Right atrium auricular region (tissue), 2 donors: Measurements from ENCODE around the gene GDAP2. TPM values are rescaled to one million over a fixed set of nuclear protein-coding genes. Genes with fewer than 3 reads are reported as not detected.

Experiments used
- DNase-seq: peaks from one replicate; pipeline ENCODE4 v3.0.0-alpha.2; 2019; ENCODE audit warnings: low spot score
- H3K27ac ChIP-seq, 2 donors: fragments of 200-600 bp; sonication (generic); 1 replicate in 1 of 2; 2 replicates in 1 of 2; pipeline ENCODE4 v1.5.1; 2016 to 2019
- H3K27me3 ChIP-seq, 2 donors: fragments of 200-600 bp; sonication (generic); one replicate each; pipeline versions ENCODE4 v1.5.1 to v1.6.0; 2017 to 2019
- H3K36me3 ChIP-seq: fragments of 200-600 bp; sonication (generic); one replicate; pipeline ENCODE4 v1.5.1; 2016
- H3K4me1 ChIP-seq, 2 donors: fragments of 200-600 bp; sonication (generic); one replicate each; pipeline versions ENCODE4 v1.5.1 to v1.6.0; 2017 to 2019
- H3K4me3 ChIP-seq, 2 donors: fragments of 200-600 bp; sonication (generic); 1 replicate in 1 of 2; 2 replicates in 1 of 2; pipeline ENCODE4 v1.5.1; 2017 to 2019; ENCODE audit warnings: mild to moderate bottlenecking in 1 of 2, moderate library complexity in 1 of 2
- H3K9me3 ChIP-seq, 2 donors: fragments of 200-600 bp; sonication (generic); one replicate each; pipeline ENCODE4 v1.5.1; 2019
- CTCF ChIP-seq, 2 donors: fragments of 200-600 bp; sonication (generic); IDR thresholded peaks; one replicate each; pipeline ENCODE4 v1.5.1; 2019; ENCODE audit warnings: antibody characterized with exemption in 2 of 2
- total RNA-seq, 2 donors: library from RNA; depleted of rRNA; stranded (reverse); fragments of >200 nt; gene quantifications; one replicate each; pipeline ENCODE4 v1.1.0, GENCODE V29; 2016

GDAP2 gene
- total RNA-seq: 10 to 100 TPM; 13.2 to 13.4 TPM

- peak; percentile 97 for DNase-seq
- Histone ChIP-seq H3K4me1 (peaks cover 0 to 32% of the 10 kb centered on the region in 2 donors), H3K9me3 (no peaks in the 10 kb centered on the region), H3K4me3 (peak within 1 kb of the TSS; percentile 83 to 89), H3K27ac (peak within 1 kb of the TSS; percentile 80 to 83), H3K36me3 (peaks cover 5% of the 10 kb centered on the region), H3K27me3 (no peaks in the 10 kb centered on the region)
- no peak for TF ChIP-seq CTCF (IDR thresholded peaks at IDR 0.05)
These were observed at the start of gene GDAP2, which contains the start of gene WDR3 for GRCh38 chr1:117929343-117930172. Gene GDAP2 (minus strand): TSS chr1:117929621. CDS start chr1:117920357, 9,264 bp downstream. Gene WDR3 (plus strand): TSS chr1:117929739. CDS start chr1:117933320, 3,581 bp downstream.

DNA sequence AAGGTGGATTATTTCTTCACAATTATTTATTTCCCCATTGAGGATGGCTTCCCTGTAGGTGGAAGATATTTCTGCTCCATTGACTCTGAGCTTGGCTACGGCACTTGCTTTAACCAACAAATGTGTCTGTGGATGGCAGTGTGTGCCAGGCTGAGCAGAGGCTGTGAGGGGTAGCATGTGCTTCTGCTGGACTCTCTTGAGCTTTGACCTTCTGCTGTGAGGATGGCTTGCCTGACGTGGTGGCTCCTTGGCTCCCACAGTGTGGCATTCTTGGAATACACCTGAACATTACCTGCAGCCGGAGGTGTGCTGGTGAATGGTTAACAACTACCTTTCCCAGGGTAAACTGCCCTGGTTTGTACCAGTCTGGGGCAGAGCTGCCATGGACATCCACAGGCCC, 47.0 kb upstream of the GDAP2 start:
- Histone ChIP-seq H3K36me3 (no peaks in the 10 kb centered on the region), H3K9me3 (no peaks in the 10 kb centered on the region), H3K27ac (no peak overlapping the region), H3K4me3 (no peak overlapping the region), H3K27me3 (no peaks in the 10 kb centered on the region), H3K4me1 (no peaks in the 10 kb centered on the region)
- TF ChIP-seq CTCF (IDR thresholded peaks at IDR 0.05): no peak
- no peak for DNase-seq

DNA sequence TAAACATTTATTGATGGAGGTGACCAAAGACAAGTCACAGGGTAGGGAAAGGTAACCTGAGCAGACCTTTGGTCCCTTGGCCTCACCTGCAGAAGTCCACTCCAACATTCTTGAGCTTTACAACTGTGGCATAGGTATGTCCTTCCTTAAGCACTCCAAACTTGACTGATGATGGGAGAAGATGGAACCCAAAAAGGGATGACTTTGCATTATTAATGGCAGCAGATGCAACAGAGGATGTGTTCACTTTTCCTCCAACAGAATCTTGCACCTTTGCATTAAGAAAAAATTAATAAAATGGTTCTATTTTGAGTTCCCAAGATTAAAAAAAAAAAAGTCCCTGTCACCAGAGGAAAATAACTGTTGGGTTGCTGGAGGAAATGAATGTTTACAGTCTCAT, 42.4 kb upstream of the GDAP2 start:
- Histone ChIP-seq H3K9me3 (no peaks in the 10 kb centered on the region), H3K27me3 (no peaks in the 10 kb centered on the region), H3K27ac (no peak overlapping the region), H3K36me3 (no peaks in the 10 kb centered on the region), H3K4me3 (no peak overlapping the region), H3K4me1 (no peaks in the 10 kb centered on the region)
- DNase-seq: no peak
- TF ChIP-seq CTCF (IDR thresholded peaks at IDR 0.05): no peak

DNA sequence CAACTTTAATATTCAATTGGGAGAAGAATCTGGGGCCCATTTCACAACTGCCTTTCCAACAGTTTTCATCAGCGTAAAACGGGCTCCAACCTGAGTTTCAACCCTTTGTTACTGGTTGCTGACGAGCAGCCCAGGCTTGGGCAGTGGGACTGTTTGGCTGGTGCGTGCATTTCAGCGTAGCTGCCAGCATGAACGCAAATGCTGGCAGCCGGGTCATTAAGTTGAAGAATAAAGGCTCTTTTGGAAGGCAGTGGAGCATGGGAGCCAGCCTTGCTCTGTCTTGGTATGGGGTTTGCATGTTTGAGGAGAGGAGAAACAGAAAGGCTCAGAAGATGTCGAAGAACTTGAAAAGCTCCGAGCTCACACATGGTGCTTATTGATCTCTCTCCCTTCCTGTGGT, 40.8 kb upstream of the GDAP2 start:
- Histone ChIP-seq H3K4me1 (no peaks in the 10 kb centered on the region), H3K27ac (no peak overlapping the region), H3K4me3 (no peak overlapping the region), H3K9me3 (no peaks in the 10 kb centered on the region), H3K27me3 (no peaks in the 10 kb centered on the region), H3K36me3 (no peaks in the 10 kb centered on the region)
- DNase-seq: no peak
- TF ChIP-seq CTCF (IDR thresholded peaks at IDR 0.05): no peak

DNA sequence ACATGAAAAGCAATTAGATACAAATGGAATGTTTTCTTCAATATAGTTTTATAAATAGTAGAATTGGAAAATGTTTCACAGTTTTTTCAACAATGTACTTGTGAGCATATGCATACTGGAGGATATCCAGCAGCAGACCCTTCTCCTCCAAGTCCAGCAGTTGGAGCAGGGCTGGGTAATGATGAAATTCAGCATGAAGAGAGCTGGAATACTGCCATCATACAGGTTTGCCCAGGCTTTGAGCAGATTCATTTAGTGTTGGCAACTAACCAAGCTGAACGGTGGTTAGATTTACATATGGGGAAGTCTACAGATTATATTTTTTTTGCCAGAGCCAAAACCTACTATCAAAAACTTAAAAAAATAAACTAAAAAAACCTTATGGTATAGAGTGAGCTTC, 38.5 kb upstream of the GDAP2 start:
- Histone ChIP-seq H3K9me3 (no peaks in the 10 kb centered on the region), H3K36me3 (no peaks in the 10 kb centered on the region), H3K4me1 (no peaks in the 10 kb centered on the region), H3K27ac (no peak overlapping the region), H3K4me3 (no peak overlapping the region), H3K27me3 (no peaks in the 10 kb centered on the region)
- no peak for TF ChIP-seq CTCF (IDR thresholded peaks at IDR 0.05)
- DNase-seq: no peak
